ENCODE measurements around the gene TBC1D26.
"Not testable (repeated sequence)": the region's sequence is repeated elsewhere in the genome, so short reads cannot be mapped to it uniquely, and the experiment has no call there.

The TBC1D26 gene

GRCh38 chr17:15731900-15732299 is at the start of gene TBC1D26:
Gene TBC1D26 (plus strand): TSS chr17:15732283. CDS start chr17:15735349, 3,066 bp downstream.
- H3K36me3 ChIP-seq (ENCODE audit: control insufficient read depth in 1 of 2, insufficient read depth in 2 of 2, low read length in 2 of 2); H3K4me3 ChIP-seq (ENCODE audit: low read depth in 1 of 2, low read length in 2 of 2); H3K27ac ChIP-seq (ENCODE audit: low read length); H3K9me3 ChIP-seq (ENCODE audit: control insufficient read depth in 1 of 2, low read length in 2 of 2); H3K27me3 ChIP-seq (ENCODE audit: low read depth, low read length); H3K4me1 ChIP-seq (ENCODE audit: control insufficient read depth in 1 of 2, insufficient read depth in 2 of 2, low read length in 2 of 2): not testable (repeated sequence)

- H3K36me3 ChIP-seq (ENCODE audit: control insufficient read depth in 1 of 2, insufficient read depth in 2 of 2, low read length in 2 of 2); H3K4me1 ChIP-seq (ENCODE audit: control insufficient read depth in 1 of 2, insufficient read depth in 2 of 2, low read length in 2 of 2); H3K9me3 ChIP-seq (ENCODE audit: control insufficient read depth in 1 of 2, low read length in 2 of 2); H3K27ac ChIP-seq (ENCODE audit: low read length); H3K27me3 ChIP-seq (ENCODE audit: low read depth, low read length): not testable (repeated sequence)
- H3K4me3 ChIP-seq (ENCODE audit: low read depth in 1 of 2, low read length in 2 of 2) = peak overlapping the region in 1 of 2 donors; percentile 66
Observed at GRCh38 chr17:15683135-15683534, 48.9 kb upstream of the TBC1D26 start.

GRCh38 chr17:15683824-15684478 is 48.1 kb upstream of the TBC1D26 start, which contains the start of gene TRIM16:
Gene TRIM16 (minus strand): TSS chr17:15684311. CDS start chr17:15651609, 32,702 bp downstream.
- H3K27me3 ChIP-seq (ENCODE audit: low read depth, low read length); H3K4me1 ChIP-seq (ENCODE audit: control insufficient read depth in 1 of 2, insufficient read depth in 2 of 2, low read length in 2 of 2); H3K36me3 ChIP-seq (ENCODE audit: control insufficient read depth in 1 of 2, insufficient read depth in 2 of 2, low read length in 2 of 2); H3K9me3 ChIP-seq (ENCODE audit: control insufficient read depth in 1 of 2, low read length in 2 of 2): not testable (repeated sequence)
- peak within 1 kb of the TSS; percentile 31 for H3K27ac ChIP-seq (ENCODE audit: low read length)
- H3K4me3 ChIP-seq (ENCODE audit: low read depth in 1 of 2, low read length in 2 of 2) = peak within 1 kb of the TSS; percentile 66 to 69

GRCh38 chr17:15687494-15687893 is 44.6 kb upstream of the TBC1D26 start:
- H3K27me3 ChIP-seq (ENCODE audit: low read depth, low read length); H3K36me3 ChIP-seq (ENCODE audit: control insufficient read depth in 1 of 2, insufficient read depth in 2 of 2, low read length in 2 of 2); H3K27ac ChIP-seq (ENCODE audit: low read length); H3K4me1 ChIP-seq (ENCODE audit: control insufficient read depth in 1 of 2, insufficient read depth in 2 of 2, low read length in 2 of 2); H3K9me3 ChIP-seq (ENCODE audit: control insufficient read depth in 1 of 2, low read length in 2 of 2); H3K4me3 ChIP-seq (ENCODE audit: low read depth in 1 of 2, low read length in 2 of 2): not testable (repeated sequence)

GRCh38 chr17:15698967-15699366 is 33.1 kb upstream of the TBC1D26 start:
- H3K4me1 ChIP-seq (ENCODE audit: control insufficient read depth in 1 of 2, insufficient read depth in 2 of 2, low read length in 2 of 2); H3K9me3 ChIP-seq (ENCODE audit: control insufficient read depth in 1 of 2, low read length in 2 of 2); H3K27me3 ChIP-seq (ENCODE audit: low read depth, low read length); H3K36me3 ChIP-seq (ENCODE audit: control insufficient read depth in 1 of 2, insufficient read depth in 2 of 2, low read length in 2 of 2); H3K27ac ChIP-seq (ENCODE audit: low read length): not testable (repeated sequence)
- peak overlapping the region; percentile 37 to 60 for H3K4me3 ChIP-seq (ENCODE audit: low read depth in 1 of 2, low read length in 2 of 2)

GRCh38 chr17:15699413-15699924 is 32.6 kb upstream of the TBC1D26 start, which contains the start of gene ZNF286A:
Gene ZNF286A (plus strand): TSS chr17:15699752. CDS start chr17:15700330, 578 bp downstream.
- not testable (repeated sequence) for H3K9me3 ChIP-seq (ENCODE audit: control insufficient read depth in 1 of 2, low read length in 2 of 2); H3K36me3 ChIP-seq (ENCODE audit: control insufficient read depth in 1 of 2, insufficient read depth in 2 of 2, low read length in 2 of 2); H3K27ac ChIP-seq (ENCODE audit: low read length); H3K4me1 ChIP-seq (ENCODE audit: control insufficient read depth in 1 of 2, insufficient read depth in 2 of 2, low read length in 2 of 2); H3K27me3 ChIP-seq (ENCODE audit: low read depth, low read length)
- H3K4me3 ChIP-seq (ENCODE audit: low read depth in 1 of 2, low read length in 2 of 2) = peak within 1 kb of the TSS; percentile 37 to 60

GRCh38 chr17:15699937-15700336 is 32.1 kb upstream of the TBC1D26 start:
- H3K9me3 ChIP-seq (ENCODE audit: control insufficient read depth in 1 of 2, low read length in 2 of 2); H3K36me3 ChIP-seq (ENCODE audit: control insufficient read depth in 1 of 2, insufficient read depth in 2 of 2, low read length in 2 of 2); H3K4me1 ChIP-seq (ENCODE audit: control insufficient read depth in 1 of 2, insufficient read depth in 2 of 2, low read length in 2 of 2); H3K27ac ChIP-seq (ENCODE audit: low read length); H3K27me3 ChIP-seq (ENCODE audit: low read depth, low read length): not testable (repeated sequence)
- peak overlapping the region; percentile 37 to 60 for H3K4me3 ChIP-seq (ENCODE audit: low read depth in 1 of 2, low read length in 2 of 2)

GRCh38 chr17:15704239-15704638 is 27.8 kb upstream of the TBC1D26 start:
- H3K27me3 ChIP-seq (ENCODE audit: low read depth, low read length); H3K4me3 ChIP-seq (ENCODE audit: low read depth in 1 of 2, low read length in 2 of 2); H3K4me1 ChIP-seq (ENCODE audit: control insufficient read depth in 1 of 2, insufficient read depth in 2 of 2, low read length in 2 of 2); H3K27ac ChIP-seq (ENCODE audit: low read length); H3K9me3 ChIP-seq (ENCODE audit: control insufficient read depth in 1 of 2, low read length in 2 of 2): not testable (repeated sequence)
- peaks cover 11 to 39% of the 10 kb centered on the region in 2 donors for H3K36me3 ChIP-seq (ENCODE audit: control insufficient read depth in 1 of 2, insufficient read depth in 2 of 2, low read length in 2 of 2)

- not testable (repeated sequence) for H3K27me3 ChIP-seq (ENCODE audit: low read depth, low read length); H3K27ac ChIP-seq (ENCODE audit: low read length); H3K4me1 ChIP-seq (ENCODE audit: control insufficient read depth in 1 of 2, insufficient read depth in 2 of 2, low read length in 2 of 2); H3K4me3 ChIP-seq (ENCODE audit: low read depth in 1 of 2, low read length in 2 of 2); H3K9me3 ChIP-seq (ENCODE audit: control insufficient read depth in 1 of 2, low read length in 2 of 2)
- H3K36me3 ChIP-seq (ENCODE audit: control insufficient read depth in 1 of 2, insufficient read depth in 2 of 2, low read length in 2 of 2) = peaks cover 11 to 39% of the 10 kb centered on the region in 2 donors
Observed at GRCh38 chr17:15704813-15705212, 27.3 kb upstream of the TBC1D26 start.

GRCh38 chr17:15708879-15709278 is 23.2 kb upstream of the TBC1D26 start:
- not testable (repeated sequence) for H3K4me1 ChIP-seq (ENCODE audit: control insufficient read depth in 1 of 2, insufficient read depth in 2 of 2, low read length in 2 of 2); H3K27ac ChIP-seq (ENCODE audit: low read length); H3K9me3 ChIP-seq (ENCODE audit: control insufficient read depth in 1 of 2, low read length in 2 of 2); H3K27me3 ChIP-seq (ENCODE audit: low read depth, low read length); H3K4me3 ChIP-seq (ENCODE audit: low read depth in 1 of 2, low read length in 2 of 2)
- H3K36me3 ChIP-seq (ENCODE audit: control insufficient read depth in 1 of 2, insufficient read depth in 2 of 2, low read length in 2 of 2) = peaks cover 11 to 54% of the 10 kb centered on the region in 2 donors

GRCh38 chr17:15716601-15717563 is 15.2 kb upstream of the TBC1D26 start:
- H3K9me3 ChIP-seq (ENCODE audit: control insufficient read depth in 1 of 2, low read length in 2 of 2) = peaks cover 0 to 39% of the 10 kb centered on the region in 2 donors
- H3K4me1 ChIP-seq (ENCODE audit: control insufficient read depth in 1 of 2, insufficient read depth in 2 of 2, low read length in 2 of 2); H3K27me3 ChIP-seq (ENCODE audit: low read depth, low read length); H3K27ac ChIP-seq (ENCODE audit: low read length): not testable (repeated sequence)
- H3K36me3 ChIP-seq (ENCODE audit: control insufficient read depth in 1 of 2, insufficient read depth in 2 of 2, low read length in 2 of 2) = peaks cover 0 to 18% of the 10 kb centered on the region in 2 donors
- peak overlapping the region in 1 of 2 donors; percentile 47 for H3K4me3 ChIP-seq (ENCODE audit: low read depth in 1 of 2, low read length in 2 of 2)
